Breast epithelium (tissue), 3 donors: ENCODE measurements around the gene ACTR1A.

Experiments used
- CTCF ChIP-seq, 3 donors: fragments of 450-650 bp; IDR thresholded peaks; one replicate each; pipeline ENCODE4 v1.5.1; 2016 to 2017; ENCODE audit warnings: antibody characterized with exemption in 3 of 3, mild to moderate bottlenecking in 3 of 3, moderate library complexity in 3 of 3
- POLR2A ChIP-seq: fragments of 450-650 bp; IDR thresholded peaks from one replicate; pipeline ENCODE4 v1.6.1; 2016; ENCODE audit warnings: antibody characterized with exemption, mild to moderate bottlenecking, moderate library complexity
- POLR2AphosphoS5 ChIP-seq, 3 donors: sonication (generic); formaldehyde crosslinking; IDR thresholded peaks; one replicate each; pipeline ENCODE4 v1.6.1; 2017; ENCODE audit warnings: antibody characterized with exemption in 3 of 3

GRCh38 chr10:102465466-102465865 is 37.0 kb downstream of the ACTR1A start:
- no peak for TF ChIP-seq CTCF (IDR thresholded peaks at IDR 0.05)
- TF ChIP-seq POLR2A: no peak
- TF ChIP-seq POLR2AphosphoS5 (IDR thresholded peaks at IDR 0.05): no peak
